NCI-H345 (cell line): Measurements from ENCODE around the gene CALML3.

Experiments
- DNase-seq: peaks from one replicate; lab custom pipeline; 2025; lab: John Stamatoyannopoulos, UW

Gene CALML3

GRCh38 chr10:5491477-5491876 lies 33.3 kb upstream of the CALML3 start:
- DNase-seq, result no peak

GRCh38 chr10:5492322-5492855 lies 32.4 kb upstream of the CALML3 start:
- no peak for DNase-seq

DNA sequence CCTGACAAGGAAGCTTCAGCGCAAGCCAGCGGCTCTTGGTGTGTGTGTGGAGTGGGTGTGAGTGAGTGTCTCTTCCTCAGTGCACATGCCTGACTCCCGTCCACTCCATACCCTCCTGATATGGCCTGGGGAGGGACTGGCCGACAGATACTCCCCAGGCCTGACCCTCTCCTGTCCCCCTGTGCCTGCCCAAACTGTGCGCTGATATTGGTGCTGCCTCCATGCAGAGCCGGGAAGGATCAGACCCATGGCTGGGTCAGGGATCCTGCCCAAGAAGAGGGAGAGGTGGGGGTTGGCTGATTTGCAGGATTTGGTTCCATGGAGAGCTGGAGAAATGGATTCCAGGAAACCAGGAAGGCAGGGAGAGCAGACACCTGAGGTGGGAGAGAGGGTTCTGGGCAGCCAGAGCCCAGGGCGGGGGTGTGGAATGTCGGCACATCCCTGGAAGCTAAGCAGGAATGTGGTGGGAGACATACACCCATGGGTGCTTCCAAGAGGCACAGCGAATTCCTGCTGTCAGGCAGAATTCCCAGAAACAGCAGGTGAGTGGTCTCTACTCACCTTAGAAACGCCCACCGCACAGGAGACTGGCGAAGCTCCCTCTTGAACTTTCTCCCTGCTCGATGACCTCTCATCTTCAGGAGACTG lies 31.7 kb upstream of the CALML3 start:
- DNase-seq, result no peak

DNA sequence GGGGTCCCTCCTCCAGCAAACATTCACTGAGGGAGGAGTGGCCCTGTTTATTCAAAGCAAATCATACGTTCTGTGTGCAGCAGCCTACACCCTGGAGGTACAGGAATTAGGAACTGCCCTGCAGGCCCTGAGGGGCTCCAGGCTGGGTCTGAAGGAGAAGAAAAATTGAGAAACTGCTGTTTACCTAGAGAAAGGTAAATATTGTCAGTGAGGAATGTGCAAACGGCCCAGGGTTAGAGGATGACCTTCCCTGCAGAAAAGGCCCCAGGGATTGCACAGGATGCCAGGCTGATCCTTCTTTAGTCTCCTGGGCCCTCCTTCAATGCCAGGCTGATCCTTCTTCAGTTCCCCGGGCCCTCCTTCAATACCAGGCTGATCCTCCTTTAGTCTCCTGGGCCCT lies 31.1 kb upstream of the CALML3 start:
- DNase-seq, result no peak

GRCh38 chr10:5494611-5495010 lies 30.1 kb upstream of the CALML3 start:
- no peak for DNase-seq

GRCh38 chr10:5496261-5497250 lies 28.2 kb upstream of the CALML3 start:
- no peak for DNase-seq

GRCh38 chr10:5497289-5497688 lies 27.5 kb upstream of the CALML3 start:
- no peak for DNase-seq

DNA sequence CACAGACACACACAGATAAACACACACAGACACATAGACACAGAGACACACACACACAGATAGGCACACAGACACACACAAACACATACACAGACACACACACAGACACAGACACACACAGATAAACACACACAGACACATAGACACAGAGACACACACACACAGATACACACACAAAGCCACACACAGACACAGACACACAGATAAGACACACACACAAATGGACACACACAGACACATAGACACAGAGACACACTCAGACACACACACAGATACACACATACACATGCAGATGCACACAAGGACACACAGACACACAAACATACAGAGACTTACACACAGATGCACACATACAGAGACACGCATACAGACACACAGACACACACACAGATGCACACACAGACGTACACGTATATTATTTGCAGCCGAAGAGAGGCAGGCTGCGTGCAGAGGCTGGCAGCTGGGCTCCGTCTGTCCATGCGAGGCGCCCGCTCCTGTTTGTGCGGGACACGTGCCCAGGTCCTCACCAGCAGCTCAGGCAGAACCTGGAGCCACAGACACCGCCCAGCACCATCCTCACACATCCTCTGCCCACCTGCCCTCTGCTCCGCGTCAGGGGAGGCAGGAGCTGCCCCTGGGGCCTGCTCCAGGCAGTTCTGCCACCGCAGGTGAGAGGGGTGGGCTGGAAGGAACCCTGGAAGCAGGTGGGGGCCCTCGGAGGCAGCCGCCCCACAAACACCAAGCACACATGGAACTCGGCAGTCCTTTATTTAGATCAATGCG lies 26.6 kb upstream of the CALML3 start:
- DNase-seq, result no peak

DNA sequence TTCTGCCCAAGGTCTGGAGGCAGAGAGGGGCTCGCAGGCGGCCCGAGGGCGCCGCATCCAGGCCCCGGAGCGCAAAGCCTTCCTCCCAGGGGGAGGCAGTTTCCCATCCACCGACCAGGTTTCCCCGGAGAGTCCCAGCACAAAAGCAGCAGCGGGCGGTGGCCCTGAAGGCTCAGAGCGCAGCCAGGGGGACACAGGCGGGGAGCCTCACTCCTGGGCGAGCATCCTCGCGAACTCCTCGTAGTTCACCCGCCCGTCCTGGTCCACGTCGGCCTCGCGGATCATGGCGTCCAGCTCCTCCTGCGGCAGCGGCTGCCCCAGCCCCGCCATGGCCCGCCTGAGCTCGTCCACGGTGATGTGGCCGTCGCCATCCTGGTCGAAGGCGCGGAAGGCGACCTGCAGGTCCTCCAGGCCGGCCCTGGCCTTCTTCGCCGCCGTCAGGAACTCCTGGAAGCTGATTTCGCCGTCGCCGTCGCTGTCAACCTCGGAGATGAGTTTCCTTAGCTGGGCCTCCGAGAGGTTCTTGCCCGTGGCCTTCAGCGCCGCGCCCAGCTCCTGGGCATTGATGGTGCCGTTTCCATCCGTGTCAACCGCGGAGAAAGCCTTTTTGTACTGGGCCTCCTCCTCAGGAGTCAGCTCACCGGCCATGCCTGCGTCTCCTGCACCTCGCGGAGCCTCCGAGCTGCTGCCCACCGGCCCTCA lies 25.8 kb upstream of the CALML3 start:
- no peak for DNase-seq

DNA sequence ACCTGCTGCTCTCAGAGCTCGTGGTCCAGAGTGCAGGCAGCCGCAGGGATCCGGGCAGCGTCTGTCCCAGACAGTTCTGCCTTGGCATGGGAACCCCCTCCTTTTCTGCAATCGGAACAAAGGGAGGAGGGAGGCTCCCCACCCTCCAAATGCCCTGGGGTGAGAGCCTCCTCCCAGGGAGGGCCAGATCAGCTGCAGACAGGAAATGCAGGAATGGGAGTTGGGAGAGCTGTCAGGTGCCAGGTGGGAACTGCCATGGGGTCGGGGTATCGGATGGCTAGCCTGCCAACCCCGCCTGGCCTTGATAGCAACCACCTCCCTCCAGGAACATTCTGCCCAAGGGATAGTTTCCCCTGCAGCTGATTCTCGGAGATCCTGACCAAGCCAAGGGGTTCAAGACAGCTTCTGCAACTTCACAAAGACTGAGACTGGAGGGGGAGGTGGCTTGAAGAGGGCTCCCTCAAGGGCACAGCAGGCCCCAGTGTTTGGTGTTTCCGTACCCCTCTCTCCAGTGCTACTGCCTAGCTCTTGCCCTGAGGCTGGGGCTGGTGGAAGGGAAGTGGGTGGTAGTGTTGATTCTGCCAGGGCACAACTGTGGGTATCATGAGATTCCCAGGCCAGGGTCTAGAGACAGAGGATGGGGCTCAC lies 25.1 kb upstream of the CALML3 start, which contains the start of gene CALML5:
Gene CALML5 (minus strand): TSS at position 78 of the 648 bp plus-strand sequence. CDS start 132 bp downstream, outside the sequence.
- no peak for DNase-seq

GRCh38 chr10:5500162-5500670 lies 24.5 kb upstream of the CALML3 start:
- no peak for DNase-seq

DNA sequence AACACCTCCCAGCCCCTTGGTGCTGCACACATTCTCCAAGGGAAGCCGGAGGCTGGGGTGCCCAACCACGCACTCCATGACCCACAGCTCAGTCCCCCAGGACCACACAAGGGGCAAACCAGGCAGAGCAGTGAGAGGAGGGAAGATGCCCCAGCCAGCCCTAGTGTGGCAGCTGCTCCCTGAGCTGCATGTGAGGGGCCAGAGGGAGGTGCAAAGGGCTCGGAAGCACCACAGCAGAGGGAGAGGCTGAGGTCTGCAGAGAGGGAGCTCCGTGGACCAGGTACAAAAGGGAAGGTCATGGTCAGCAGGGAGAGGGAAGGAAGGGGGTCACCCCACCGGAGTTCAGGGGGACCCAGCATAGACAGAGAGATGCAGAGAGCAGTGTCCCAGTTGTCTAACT lies 23.9 kb upstream of the CALML3 start:
- no peak for DNase-seq

GRCh38 chr10:5502061-5502521 lies 22.7 kb upstream of the CALML3 start:
- no peak for DNase-seq

DNA sequence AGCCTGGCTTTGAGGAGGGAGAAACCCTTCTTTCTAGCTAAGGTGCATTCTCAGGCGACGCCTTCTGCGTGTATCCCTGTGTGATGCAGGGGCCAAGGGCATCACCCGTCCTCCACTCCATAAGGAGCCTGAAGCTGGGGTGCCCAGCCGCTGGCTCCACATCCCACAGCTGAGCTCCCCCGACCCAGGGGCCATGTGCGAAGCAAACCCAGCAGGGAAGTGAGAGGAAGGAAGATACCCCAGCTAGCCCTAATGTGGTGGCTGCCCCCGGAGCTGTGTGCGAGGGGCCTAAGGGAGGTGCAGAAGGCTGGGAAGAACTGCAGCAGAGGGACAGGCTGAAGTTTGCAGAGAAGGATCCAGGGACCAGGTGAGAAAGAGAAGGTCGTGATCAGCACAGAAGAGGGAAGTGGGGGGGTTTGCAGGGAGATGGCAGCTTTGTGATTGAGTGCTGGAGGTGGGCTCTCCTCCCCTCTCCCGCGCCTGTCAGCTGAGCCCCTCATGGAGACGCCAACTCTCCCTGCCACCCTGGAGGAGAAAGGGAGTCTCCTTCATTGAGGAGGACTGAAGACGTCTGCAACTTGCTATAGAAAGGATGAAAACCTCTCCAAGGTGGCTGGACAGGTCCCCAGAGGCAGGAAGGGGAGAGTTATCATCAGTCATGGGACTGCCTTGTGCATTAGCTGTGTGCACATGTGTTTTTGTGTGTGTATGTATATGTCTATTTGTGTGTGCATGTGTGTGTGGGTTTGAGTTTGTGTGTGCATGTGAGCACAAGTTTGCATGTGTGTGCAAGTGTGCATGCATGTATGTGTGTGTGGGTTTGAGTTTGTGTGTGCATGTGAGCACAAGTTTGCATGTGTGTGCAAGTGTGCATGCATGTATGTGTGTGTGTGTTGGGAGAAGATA lies 21.9 kb upstream of the CALML3 start:
- DNase-seq, result no peak

- peak; percentile 73 for DNase-seq
These were observed 21.3 kb upstream of the CALML3 start for GRCh38 chr10:5503477-5503835.

DNA sequence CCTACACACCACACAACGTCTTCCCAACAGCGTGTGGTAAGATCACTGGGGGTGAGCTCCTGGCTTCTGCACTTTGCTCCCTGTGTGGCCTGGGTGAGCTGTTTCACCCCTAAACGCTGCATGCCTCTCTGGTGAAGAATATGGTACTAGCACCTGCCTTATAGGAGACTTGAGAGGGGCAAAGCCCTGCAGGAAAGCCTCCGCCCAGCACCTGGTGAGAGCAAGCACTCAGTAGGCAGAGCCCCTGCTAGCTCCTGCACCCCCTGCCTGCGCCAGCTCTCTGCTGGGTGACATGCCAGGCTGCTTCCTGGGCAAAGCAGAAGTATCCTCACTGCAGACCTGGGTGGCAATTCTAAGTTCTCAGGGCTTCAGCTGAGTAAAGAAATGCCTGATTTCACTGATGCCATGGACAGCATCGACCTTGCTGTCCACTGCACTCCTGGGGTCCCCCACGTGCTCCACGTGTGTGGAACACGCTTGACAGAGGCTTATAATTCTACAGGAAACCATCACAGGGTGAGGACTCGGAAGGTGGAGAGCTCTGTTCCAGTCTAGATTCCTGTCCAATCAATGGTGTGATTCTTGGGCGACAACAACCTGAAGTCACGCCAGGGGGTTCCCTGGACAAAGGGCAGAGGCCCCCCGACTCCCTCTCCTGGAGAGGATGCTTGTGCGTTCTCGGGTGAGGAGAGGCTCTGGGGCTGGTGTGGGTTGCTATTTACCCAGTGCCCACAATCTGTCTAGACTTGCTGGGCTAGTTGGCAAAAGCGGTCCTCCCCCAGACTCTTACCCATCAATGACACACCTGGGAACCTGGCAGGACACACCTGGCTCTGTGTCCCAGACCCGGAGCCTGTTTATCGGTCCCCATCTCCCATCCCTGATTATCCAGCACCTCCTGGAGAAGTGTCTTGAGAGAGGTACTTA lies 20.4 kb upstream of the CALML3 start:
- peak; percentile 78 for DNase-seq

DNA sequence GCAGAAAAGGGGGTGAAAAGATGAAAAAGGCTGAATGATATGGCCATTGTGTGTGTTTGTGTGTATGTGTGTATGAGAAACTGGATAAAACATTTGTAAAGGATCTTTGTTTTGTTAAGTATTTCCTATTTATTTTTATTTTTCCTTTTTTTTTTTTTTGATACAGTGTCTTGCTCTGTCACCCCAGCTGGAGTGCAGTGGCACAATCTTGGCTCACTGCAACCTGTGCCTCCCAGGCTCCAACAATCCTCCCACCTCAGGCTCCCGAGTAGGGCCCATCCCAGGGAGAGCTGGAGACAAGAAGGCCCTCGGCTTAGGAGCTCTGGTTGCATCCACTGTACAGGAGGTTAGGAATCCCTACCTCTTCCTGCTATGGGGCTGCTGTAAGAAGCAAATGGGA lies 18.5 kb upstream of the CALML3 start:
- no peak for DNase-seq
